ENCODE results near the gene ERN1. TPM values are rescaled to one million over a fixed set of nuclear protein-coding genes. Genes with fewer than 3 reads are reported as not detected.
A peak's percentile ranks its signal among the peaks of the same experiment; 100 is the strongest.

ERN1 gene
- total RNA-seq, 1 donor from 2014 or later, result 14.9 TPM

- TF ChIP-seq CTCF (IDR thresholded peaks at IDR 0.05), result no peak
- DNase-seq (ENCODE audit: low spot score), result no peak
- Mint-ChIP-seq H3K36me3 (ENCODE audit: low read depth) (peaks cover 10% of the 10 kb centered on the region), H3K4me3 (ENCODE audit: unreplicated experiment) (no peak overlapping the region), H3K27ac (ENCODE audit: unreplicated experiment) (no peak overlapping the region), H3K9me3 (ENCODE audit: low read depth) (no peaks in the 10 kb centered on the region), H3K4me1 (ENCODE audit: low read depth) (peaks cover 49% of the 10 kb centered on the region), H3K27me3 (ENCODE audit: low read depth) (no peaks in the 10 kb centered on the region)
Measured at GRCh38 chr17:64153565-64154312, 23.8 kb upstream of the ERN1 start.

DNA sequence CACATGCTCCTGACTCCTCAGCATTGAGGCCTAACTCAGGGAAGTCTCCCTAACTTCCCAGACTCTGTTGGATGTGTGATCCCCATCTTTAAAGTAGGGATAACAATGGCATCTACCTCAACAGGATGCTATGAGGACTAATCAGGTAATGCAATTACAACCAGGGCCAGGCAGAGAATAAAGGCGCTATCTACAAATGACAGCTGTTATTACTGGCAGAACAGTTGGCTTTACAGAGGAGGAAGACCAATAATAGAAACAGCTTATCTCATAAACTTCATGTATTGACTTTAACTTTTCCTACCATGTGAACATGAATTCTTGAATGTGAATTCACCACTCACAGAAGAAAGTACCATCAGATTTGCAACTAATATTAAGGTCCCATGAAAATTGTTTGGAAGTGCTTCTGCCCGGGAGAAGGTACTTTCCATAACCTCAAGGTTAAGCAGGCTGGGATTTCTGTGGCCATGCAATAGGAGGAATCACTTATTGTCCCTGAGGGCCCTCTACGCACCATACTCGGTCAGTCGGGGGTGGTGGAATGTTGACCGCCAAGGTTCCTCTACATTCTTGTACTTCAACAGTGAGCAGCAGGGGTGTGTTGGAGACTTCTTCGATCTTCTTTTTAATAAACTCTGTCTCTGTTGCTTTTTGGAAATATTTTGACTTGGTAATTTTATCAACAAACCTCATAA lies 22.6 kb upstream of the ERN1 start:
- no peak for TF ChIP-seq CTCF (IDR thresholded peaks at IDR 0.05)
- H3K27me3 Mint-ChIP-seq (ENCODE audit: low read depth), result no peaks in the 10 kb centered on the region
- no peak overlapping the region for H3K4me3 Mint-ChIP-seq (ENCODE audit: unreplicated experiment)
- DNase-seq (ENCODE audit: low spot score), result no peak
- peaks cover 14% of the 10 kb centered on the region for H3K36me3 Mint-ChIP-seq (ENCODE audit: low read depth)
- peaks cover 48% of the 10 kb centered on the region for H3K4me1 Mint-ChIP-seq (ENCODE audit: low read depth)
- no peaks in the 10 kb centered on the region for H3K9me3 Mint-ChIP-seq (ENCODE audit: low read depth)
- peak overlapping the region; percentile 19 for H3K27ac Mint-ChIP-seq (ENCODE audit: unreplicated experiment)

DNA sequence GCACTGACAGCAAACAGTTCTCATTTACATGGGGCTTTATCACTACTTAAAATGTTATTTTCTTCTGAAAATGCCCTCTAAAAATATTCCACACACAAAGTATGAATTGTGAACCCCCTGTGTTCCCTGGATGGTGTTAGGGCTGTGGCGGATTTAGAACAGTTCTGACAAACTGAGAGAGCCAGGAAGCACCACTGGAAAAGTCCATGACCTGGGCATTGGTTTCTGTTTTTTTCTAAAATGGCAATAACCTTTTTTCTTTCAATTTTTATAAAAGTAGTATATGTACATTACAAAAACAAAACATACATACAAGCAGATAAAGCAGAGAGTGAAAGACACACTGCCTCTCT lies 21.0 kb upstream of the ERN1 start:
- Mint-ChIP-seq H3K27me3 (ENCODE audit: low read depth) (no peaks in the 10 kb centered on the region), H3K4me3 (ENCODE audit: unreplicated experiment) (no peak overlapping the region), H3K36me3 (ENCODE audit: low read depth) (peaks cover 18% of the 10 kb centered on the region), H3K27ac (ENCODE audit: unreplicated experiment) (no peak overlapping the region), H3K9me3 (ENCODE audit: low read depth) (no peaks in the 10 kb centered on the region), H3K4me1 (ENCODE audit: low read depth) (peaks cover 48% of the 10 kb centered on the region)
- TF ChIP-seq CTCF (IDR thresholded peaks at IDR 0.05), result no peak
- no peak for DNase-seq (ENCODE audit: low spot score)

DNA sequence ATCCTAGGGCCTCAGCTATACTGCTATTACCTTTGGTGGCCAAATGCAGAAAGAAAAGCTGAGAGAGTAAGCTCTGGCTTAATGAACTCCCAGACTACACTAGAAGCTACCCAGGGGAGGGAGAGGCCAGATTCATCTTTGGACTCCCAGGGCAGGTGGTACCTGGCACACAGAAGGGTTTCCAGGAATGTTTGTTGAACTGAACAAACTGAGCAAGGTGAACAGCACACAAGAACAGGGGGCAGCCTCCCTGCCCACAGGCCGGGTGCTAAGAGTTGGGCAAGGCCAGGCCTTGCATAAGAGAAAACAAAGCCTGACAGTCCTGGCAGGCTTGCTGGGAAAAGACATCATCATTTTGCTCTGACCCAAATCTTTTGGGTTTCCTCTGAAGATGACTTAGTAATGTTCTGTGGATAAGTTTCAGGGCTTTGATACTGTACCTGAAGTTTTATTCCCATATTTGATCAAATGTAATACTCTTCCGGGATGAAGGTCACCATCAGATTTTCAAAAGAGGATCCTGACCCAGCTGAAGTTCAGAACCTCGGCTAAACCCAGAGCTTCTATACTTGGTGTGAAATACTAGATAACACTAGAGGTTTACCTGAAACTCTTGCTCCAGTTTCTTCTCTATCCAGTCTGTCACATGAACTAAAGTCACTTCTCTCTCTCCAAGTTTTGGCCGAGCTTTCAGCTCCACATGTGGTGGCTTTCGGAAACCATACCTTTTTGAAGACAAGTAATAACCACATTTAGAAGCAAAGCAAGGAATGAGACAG lies 20.5 kb upstream of the ERN1 start:
- no peak for DNase-seq (ENCODE audit: low spot score)
- Mint-ChIP-seq H3K9me3 (ENCODE audit: low read depth) (no peaks in the 10 kb centered on the region), H3K27ac (ENCODE audit: unreplicated experiment) (no peak overlapping the region)

More for the DNA sequence above, 20.5 kb upstream of the ERN1 start:
- Mint-ChIP-seq H3K4me1 (ENCODE audit: low read depth) (peaks cover 43% of the 10 kb centered on the region), H3K27me3 (ENCODE audit: low read depth) (no peaks in the 10 kb centered on the region), H3K36me3 (ENCODE audit: low read depth) (peaks cover 18% of the 10 kb centered on the region), H3K4me3 (ENCODE audit: unreplicated experiment) (no peak overlapping the region)
- no peak for TF ChIP-seq CTCF (IDR thresholded peaks at IDR 0.05)
